ENCODE measurements around the gene SELENOI. TPM values are rescaled to one million over a fixed set of nuclear protein-coding genes. Genes with fewer than 3 reads are reported as not detected.
A peak's percentile ranks its signal among the peaks of the same experiment; 100 is the strongest.

SELENOI gene
- total RNA-seq, 1 donor from 2014 or later = 41.2 TPM

DNA sequence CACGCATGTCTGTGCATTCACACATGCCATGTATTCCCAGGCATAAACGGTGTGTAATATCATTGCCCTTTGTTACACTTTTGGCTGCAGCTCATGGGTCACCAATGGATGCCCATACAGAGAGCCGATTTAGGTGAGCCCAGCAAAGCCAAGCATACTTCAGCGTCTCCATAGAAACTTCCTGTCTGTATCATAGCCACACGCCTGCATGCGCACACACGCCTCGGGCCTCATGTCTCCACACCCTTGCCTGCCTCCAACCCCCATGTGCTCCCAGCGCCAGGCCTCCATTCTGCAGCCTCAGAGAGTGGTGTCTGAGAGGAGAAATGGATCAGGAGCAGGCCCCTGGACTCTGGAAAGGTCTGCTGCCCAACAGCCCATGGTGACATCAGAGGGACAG is 33.5 kb upstream of the SELENOI start:
- DNase-seq (ENCODE audit: low read depth, low spot score) = no peak
- no peak for TF ChIP-seq CTCF (conservative IDR thresholded peaks at IDR 0.05)

GRCh38 chr2:26313446-26313845 is 32.5 kb upstream of the SELENOI start:
- Mint-ChIP-seq H3K4me3 (no peak overlapping the region), H3K27me3 (ENCODE audit: low read depth) (no peaks in the 10 kb centered on the region), H3K27ac (ENCODE audit: unreplicated experiment) (no peak overlapping the region), H3K9me3 (no peaks in the 10 kb centered on the region), H3K4me1 (no peaks in the 10 kb centered on the region), H3K36me3 (ENCODE audit: low read depth) (no peaks in the 10 kb centered on the region)
- DNase-seq (ENCODE audit: low read depth, low spot score) = no peak
- TF ChIP-seq CTCF (conservative IDR thresholded peaks at IDR 0.05) = no peak

More for the DNA sequence above, 33.5 kb upstream of the SELENOI start:
- Mint-ChIP-seq H3K27ac (ENCODE audit: unreplicated experiment) (no peak overlapping the region), H3K9me3 (no peaks in the 10 kb centered on the region), H3K27me3 (ENCODE audit: low read depth) (no peaks in the 10 kb centered on the region), H3K4me1 (no peaks in the 10 kb centered on the region), H3K36me3 (ENCODE audit: low read depth) (no peaks in the 10 kb centered on the region), H3K4me3 (no peak overlapping the region)

GRCh38 chr2:26314243-26314642 is 31.7 kb upstream of the SELENOI start:
- no peak overlapping the region for H3K4me3 Mint-ChIP-seq
- H3K27me3 Mint-ChIP-seq (ENCODE audit: low read depth) = peaks cover 4% of the 10 kb centered on the region
- no peak overlapping the region for H3K27ac Mint-ChIP-seq (ENCODE audit: unreplicated experiment)
- no peaks in the 10 kb centered on the region for H3K9me3 Mint-ChIP-seq
- DNase-seq (ENCODE audit: low read depth, low spot score) = no peak
- H3K36me3 Mint-ChIP-seq (ENCODE audit: low read depth) = no peaks in the 10 kb centered on the region
- H3K4me1 Mint-ChIP-seq = no peaks in the 10 kb centered on the region
- TF ChIP-seq CTCF (conservative IDR thresholded peaks at IDR 0.05) = no peak

- no peak for TF ChIP-seq CTCF (conservative IDR thresholded peaks at IDR 0.05)
- H3K36me3 Mint-ChIP-seq (ENCODE audit: low read depth) = no peaks in the 10 kb centered on the region
- DNase-seq (ENCODE audit: low read depth, low spot score) = no peak
- H3K4me1 Mint-ChIP-seq = no peaks in the 10 kb centered on the region
- H3K27me3 Mint-ChIP-seq (ENCODE audit: low read depth) = peaks cover 7% of the 10 kb centered on the region
- no peak overlapping the region for H3K4me3 Mint-ChIP-seq
- no peak overlapping the region for H3K27ac Mint-ChIP-seq (ENCODE audit: unreplicated experiment)
- no peaks in the 10 kb centered on the region for H3K9me3 Mint-ChIP-seq
Measured at GRCh38 chr2:26316041-26316440, 29.9 kb upstream of the SELENOI start.

DNA sequence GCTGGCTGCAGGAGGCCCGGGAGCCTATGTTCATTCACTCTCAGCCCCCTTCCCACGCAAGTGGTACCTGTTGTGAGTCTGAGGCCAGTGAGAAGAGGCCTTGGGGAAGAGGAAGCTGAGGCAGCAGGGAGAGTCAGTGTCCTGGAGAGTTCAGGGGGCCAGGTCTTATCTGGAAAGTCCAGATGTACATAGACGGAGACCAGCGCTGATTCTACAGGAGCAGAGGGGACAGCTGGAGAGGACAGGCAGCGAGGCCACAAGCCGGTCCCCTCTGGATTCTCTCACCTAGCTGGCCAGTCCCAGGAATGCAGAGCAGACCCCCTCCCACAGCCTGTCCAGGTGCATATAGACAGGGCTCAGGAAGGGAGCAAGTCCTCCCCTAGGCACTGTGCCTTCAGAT is 29.1 kb upstream of the SELENOI start:
- Mint-ChIP-seq H3K4me3 (no peak overlapping the region), H3K4me1 (no peaks in the 10 kb centered on the region), H3K27me3 (ENCODE audit: low read depth) (peaks cover 7% of the 10 kb centered on the region), H3K36me3 (ENCODE audit: low read depth) (no peaks in the 10 kb centered on the region), H3K9me3 (no peaks in the 10 kb centered on the region), H3K27ac (ENCODE audit: unreplicated experiment) (peak overlapping the region; percentile 40)
- DNase-seq (ENCODE audit: low read depth, low spot score) = no peak
- no peak for TF ChIP-seq CTCF (conservative IDR thresholded peaks at IDR 0.05)

Measured in neural crest cell (in vitro differentiated cells).